ENCODE data around the gene BRI3BP.

GRCh38 chr12:124949779-124950728 is 43.4 kb upstream of the BRI3BP start:
- no peak for TF ChIP-seq CTCF (IDR thresholded peaks at IDR 0.05)
- no peak for TF ChIP-seq POLR2A (IDR thresholded peaks at IDR 0.05)
